Hepatic stellate cell (primary cell): ENCODE results near the gene DIP2C.
"Not testable (repeated sequence)": the region's sequence is repeated elsewhere in the genome, so short reads cannot be mapped to it uniquely, and the experiment has no call there.

Experiments used
- DNase-seq: peaks from one replicate; pipeline ENCODE4 v3.0.0; 2011; ENCODE audit warnings: low spot score

The DIP2C gene

GRCh38 chr10:689452-690371 lies at the start of gene DIP2C:
Gene DIP2C (minus strand): TSS chr10:689668. CDS start chr10:689578, 90 bp downstream.
- DNase-seq, result peak; percentile 96

GRCh38 chr10:734481-734880 lies 45.0 kb upstream of the DIP2C start:
- no peak for DNase-seq

GRCh38 chr10:733086-733485 lies 43.6 kb upstream of the DIP2C start:
- no peak for DNase-seq

GRCh38 chr10:729213-729612 lies 39.7 kb upstream of the DIP2C start:
- DNase-seq, result no peak

GRCh38 chr10:728603-729002 lies 39.1 kb upstream of the DIP2C start:
- no peak for DNase-seq

- no peak for DNase-seq
These were observed 37.8 kb upstream of the DIP2C start for GRCh38 chr10:727162-727790.

- no peak for DNase-seq
These were observed 36.3 kb upstream of the DIP2C start for GRCh38 chr10:725786-726185.

GRCh38 chr10:725302-725701 lies 35.8 kb upstream of the DIP2C start:
- DNase-seq, result no peak

GRCh38 chr10:723973-724372 lies 34.5 kb upstream of the DIP2C start:
- no peak for DNase-seq

- DNase-seq, result no peak
These were observed 33.0 kb upstream of the DIP2C start for GRCh38 chr10:722281-723060.

GRCh38 chr10:718143-718700 lies 28.8 kb upstream of the DIP2C start:
- no peak for DNase-seq

GRCh38 chr10:717458-717857 lies 28.0 kb upstream of the DIP2C start:
- DNase-seq, result no peak

GRCh38 chr10:716821-717220 lies 27.4 kb upstream of the DIP2C start:
- DNase-seq, result no peak

GRCh38 chr10:714214-714613 lies 24.7 kb upstream of the DIP2C start:
- DNase-seq, result no peak

GRCh38 chr10:712575-712974 lies 23.1 kb upstream of the DIP2C start:
- DNase-seq, result no peak

GRCh38 chr10:712089-712488 lies 22.6 kb upstream of the DIP2C start:
- DNase-seq, result no peak

- DNase-seq, result no peak
These were observed 18.4 kb upstream of the DIP2C start for GRCh38 chr10:707861-708260.

GRCh38 chr10:707456-707855 lies 18.0 kb upstream of the DIP2C start:
- DNase-seq, result no peak

GRCh38 chr10:703118-703517 lies 13.7 kb upstream of the DIP2C start:
- no peak for DNase-seq

- DNase-seq, result not testable (repeated sequence)
These were observed 10.7 kb upstream of the DIP2C start for GRCh38 chr10:700183-700582.

GRCh38 chr10:697097-697875 lies 7.8 kb upstream of the DIP2C start:
- no peak for DNase-seq

GRCh38 chr10:695396-695795 lies 5.9 kb upstream of the DIP2C start:
- no peak for DNase-seq
